ENCODE measurements around the gene SCYL1.

SCYL1 gene

GRCh38 chr11:65554057-65554818, 29.4 kb downstream of the SCYL1 start:
- TF ChIP-seq CTCF (IDR thresholded peaks at IDR 0.05; ENCODE audit: low read depth, low read length) (no peak), EZH2phosphoT487 (IDR thresholded peaks at IDR 0.05; ENCODE audit: low read depth) (no peak)
- peaks cover 16% of the 10 kb centered on the region for H3K4me1 ChIP-seq (ENCODE audit: low read length)
- H3K36me3 ChIP-seq (replicated peaks; ENCODE audit: low read depth, low read length) = no peaks in the 10 kb centered on the region
- no peaks in the 10 kb centered on the region for H4K20me1 ChIP-seq (ENCODE audit: insufficient read depth, low read length)
- no peak overlapping the region for H2AFZ ChIP-seq (ENCODE audit: low read depth, low read length)
- no peak overlapping the region for H3K27ac ChIP-seq (ENCODE audit: low read length)
- H3K9ac ChIP-seq (ENCODE audit: low read length) = no peak overlapping the region
- H3K79me2 ChIP-seq (ENCODE audit: low read length) = no peaks in the 10 kb centered on the region
- H3K9me3 ChIP-seq (ENCODE audit: insufficient read depth, low read length) = no peaks in the 10 kb centered on the region
- H3K27me3 ChIP-seq (ENCODE audit: low read depth, low read length) = no peaks in the 10 kb centered on the region
- H3K4me2 ChIP-seq (ENCODE audit: low read length) = no peak overlapping the region
- no peak overlapping the region for H3K4me3 ChIP-seq (ENCODE audit: low read length)

GRCh38 chr11:65554842-65555430, 30.1 kb downstream of the SCYL1 start:
- TF ChIP-seq CTCF (IDR thresholded peaks at IDR 0.05; ENCODE audit: low read depth, low read length) (no peak), EZH2phosphoT487 (IDR thresholded peaks at IDR 0.05; ENCODE audit: low read depth) (no peak)
- Histone ChIP-seq H3K9ac (ENCODE audit: low read length) (no peak overlapping the region), H3K79me2 (ENCODE audit: low read length) (no peaks in the 10 kb centered on the region), H3K4me3 (ENCODE audit: low read length) (no peak overlapping the region), H3K9me3 (ENCODE audit: insufficient read depth, low read length) (no peaks in the 10 kb centered on the region), H3K36me3 (replicated peaks; ENCODE audit: low read depth, low read length) (no peaks in the 10 kb centered on the region), H3K4me1 (ENCODE audit: low read length) (peaks cover 16% of the 10 kb centered on the region), H3K27ac (ENCODE audit: low read length) (no peak overlapping the region), H2AFZ (ENCODE audit: low read depth, low read length) (no peak overlapping the region), H3K4me2 (ENCODE audit: low read length) (no peak overlapping the region), H4K20me1 (ENCODE audit: insufficient read depth, low read length) (no peaks in the 10 kb centered on the region), H3K27me3 (ENCODE audit: low read depth, low read length) (peaks cover 6% of the 10 kb centered on the region; the same call in 1 of the 2 replicates)

- H2AFZ ChIP-seq (ENCODE audit: low read depth, low read length) = no peak overlapping the region
- peaks cover 9% of the 10 kb centered on the region for H3K27me3 ChIP-seq (ENCODE audit: low read depth, low read length)
- H3K36me3 ChIP-seq (replicated peaks; ENCODE audit: low read depth, low read length) = no peaks in the 10 kb centered on the region
- H3K4me1 ChIP-seq (ENCODE audit: low read length) = peaks cover 16% of the 10 kb centered on the region
- H3K4me2 ChIP-seq (ENCODE audit: low read length) = no peak overlapping the region
- H3K79me2 ChIP-seq (ENCODE audit: low read length) = no peaks in the 10 kb centered on the region
- H3K27ac ChIP-seq (ENCODE audit: low read length) = no peak overlapping the region
- no peak overlapping the region for H3K9ac ChIP-seq (ENCODE audit: low read length)
- no peaks in the 10 kb centered on the region for H3K9me3 ChIP-seq (ENCODE audit: insufficient read depth, low read length)
- TF ChIP-seq CTCF (IDR thresholded peaks at IDR 0.05; ENCODE audit: low read depth, low read length) (no peak), EZH2phosphoT487 (IDR thresholded peaks at IDR 0.05; ENCODE audit: low read depth) (no peak)
- no peak overlapping the region for H3K4me3 ChIP-seq (ENCODE audit: low read length)
- H4K20me1 ChIP-seq (ENCODE audit: insufficient read depth, low read length) = no peaks in the 10 kb centered on the region
These were observed 30.9 kb downstream of the SCYL1 start for GRCh38 chr11:65555693-65556231.

- Histone ChIP-seq H3K27ac (ENCODE audit: low read length) (no peak overlapping the region), H4K20me1 (ENCODE audit: insufficient read depth, low read length) (no peaks in the 10 kb centered on the region), H3K27me3 (ENCODE audit: low read depth, low read length) (peaks cover 9% of the 10 kb centered on the region), H3K79me2 (ENCODE audit: low read length) (no peaks in the 10 kb centered on the region), H2AFZ (ENCODE audit: low read depth, low read length) (no peak overlapping the region), H3K4me2 (ENCODE audit: low read length) (no peak overlapping the region), H3K4me1 (ENCODE audit: low read length) (peaks cover 13% of the 10 kb centered on the region), H3K36me3 (replicated peaks; ENCODE audit: low read depth, low read length) (no peaks in the 10 kb centered on the region), H3K9me3 (ENCODE audit: insufficient read depth, low read length) (no peaks in the 10 kb centered on the region), H3K9ac (ENCODE audit: low read length) (no peak overlapping the region), H3K4me3 (ENCODE audit: low read length) (no peak overlapping the region)
- TF ChIP-seq EZH2phosphoT487 (IDR thresholded peaks at IDR 0.05; ENCODE audit: low read depth) = no peak
- TF ChIP-seq CTCF (IDR thresholded peaks at IDR 0.05; ENCODE audit: low read depth, low read length) = no peak
These were observed 31.8 kb downstream of the SCYL1 start for GRCh38 chr11:65556470-65557279.

Data from OCI-LY3 (cell line).